Measurements from ENCODE around the gene CKAP4.
"Not testable (repeated sequence)": the region's sequence is repeated elsewhere in the genome, so short reads cannot be mapped to it uniquely, and the experiment has no call there.

The CKAP4 gene

GRCh38 chr12:106247674-106248311, at the start of gene CKAP4:
Gene CKAP4, minus strand, starts transcription at chr12:106248020. Its CDS starts 169 bp downstream, at chr12:106247851.
- in situ Hi-C loops (cut with MboI; ENCODE audit: low sequenced_read_pairs), result no loop called here

GRCh38 chr12:106297075-106297474, 49.3 kb upstream of the CKAP4 start:
- in situ Hi-C loops (cut with MboI; ENCODE audit: low sequenced_read_pairs), result no loop called here

GRCh38 chr12:106296179-106296877, 48.5 kb upstream of the CKAP4 start:
- in situ Hi-C loops (cut with MboI; ENCODE audit: low sequenced_read_pairs), result no loop called here

- in situ Hi-C loops (cut with MboI; ENCODE audit: low sequenced_read_pairs), result no loop called here
These were observed 44.5 kb upstream of the CKAP4 start for GRCh38 chr12:106292339-106292738.

- in situ Hi-C loops (cut with MboI; ENCODE audit: low sequenced_read_pairs), result no loop called here
These were observed 43.5 kb upstream of the CKAP4 start for GRCh38 chr12:106291342-106291741.

GRCh38 chr12:106290666-106291065, 42.8 kb upstream of the CKAP4 start:
- in situ Hi-C loops (cut with MboI; ENCODE audit: low sequenced_read_pairs), result no loop called here

GRCh38 chr12:106289196-106289681, 41.4 kb upstream of the CKAP4 start:
- in situ Hi-C loops (cut with MboI; ENCODE audit: low sequenced_read_pairs), result no loop called here

GRCh38 chr12:106288494-106289195, 40.8 kb upstream of the CKAP4 start:
- in situ Hi-C loops (cut with MboI; ENCODE audit: low sequenced_read_pairs), result no loop called here

- in situ Hi-C loops (cut with MboI; ENCODE audit: low sequenced_read_pairs), result no loop called here
These were observed 40.3 kb upstream of the CKAP4 start for GRCh38 chr12:106288101-106288493.

- in situ Hi-C loops (cut with MboI; ENCODE audit: low sequenced_read_pairs), result no loop called here
These were observed 39.5 kb upstream of the CKAP4 start for GRCh38 chr12:106287364-106287763.

- in situ Hi-C loops (cut with MboI; ENCODE audit: low sequenced_read_pairs), result not testable (repeated sequence)
These were observed 38.8 kb upstream of the CKAP4 start for GRCh38 chr12:106286576-106287162.

- in situ Hi-C loops (cut with MboI; ENCODE audit: low sequenced_read_pairs), result no loop called here
These were observed 38.2 kb upstream of the CKAP4 start for GRCh38 chr12:106285982-106286381.

GRCh38 chr12:106284358-106285105, 36.7 kb upstream of the CKAP4 start:
- in situ Hi-C loops (cut with MboI; ENCODE audit: low sequenced_read_pairs), result no loop called here

GRCh38 chr12:106282457-106283097, 34.8 kb upstream of the CKAP4 start:
- in situ Hi-C loops (cut with MboI; ENCODE audit: low sequenced_read_pairs), result no loop called here

- in situ Hi-C loops (cut with MboI; ENCODE audit: low sequenced_read_pairs), result no loop called here
These were observed 34.0 kb upstream of the CKAP4 start for GRCh38 chr12:106281804-106282203.

GRCh38 chr12:106281056-106281782, 33.4 kb upstream of the CKAP4 start:
- in situ Hi-C loops (cut with MboI; ENCODE audit: low sequenced_read_pairs), result no loop called here

- in situ Hi-C loops (cut with MboI; ENCODE audit: low sequenced_read_pairs), result no loop called here
These were observed 32.3 kb upstream of the CKAP4 start for GRCh38 chr12:106280106-106280505.

- in situ Hi-C loops (cut with MboI; ENCODE audit: low sequenced_read_pairs), result no loop called here
These were observed 28.4 kb upstream of the CKAP4 start for GRCh38 chr12:106276032-106276740.

- in situ Hi-C loops (cut with MboI; ENCODE audit: low sequenced_read_pairs), result no loop called here
These were observed 27.6 kb upstream of the CKAP4 start for GRCh38 chr12:106275458-106275857.
